ENCODE measurements around the gene E2F4. TPM values are rescaled to one million over a fixed set of nuclear protein-coding genes. Genes with fewer than 3 reads are reported as not detected.

E2F4 gene
- total RNA-seq, 1 donor from 2014 or later: 32.4 TPM

GRCh38 chr16:67190041-67190440, 1.9 kb upstream of the E2F4 start, which contains the start of gene EXOC3L1:
EXOC3L1 (minus strand) TSS chr16:67190136; CDS start chr16:67189676, 460 bp downstream.
- no peak within 1 kb of the TSS for H3K27ac ChIP-seq (ENCODE audit: low read depth, low read length)

GRCh38 chr16:67190448-67191399, 1.2 kb upstream of the E2F4 start:
- Histone ChIP-seq H3K9ac (ENCODE audit: low read depth in 1 of 3, low read length in 3 of 3) (no peak overlapping the region), H3K4me3 (ENCODE audit: low read length in 3 of 3) (no peak overlapping the region), H3K27ac (ENCODE audit: low read depth, low read length) (no peak overlapping the region), H3K9me3 (ENCODE audit: control insufficient read depth in 3 of 3, low read length in 3 of 3) (no peaks in the 10 kb centered on the region), H3K27me3 (ENCODE audit: control insufficient read depth in 3 of 3, insufficient read depth in 3 of 3, low read length in 3 of 3) (no peaks in the 10 kb centered on the region), H3K36me3 (ENCODE audit: control insufficient read depth in 3 of 3, insufficient read depth in 3 of 3, low read length in 3 of 3) (peaks cover 15 to 24% (median 21%) of the 10 kb centered on the region in 3 donors), H3K4me1 (ENCODE audit: control insufficient read depth in 3 of 3, insufficient read depth in 3 of 3, low read length in 3 of 3) (peaks cover 26 to 31% (median 27%) of the 10 kb centered on the region in 3 donors)

More at GRCh38 chr16:67190041-67190440, 1.9 kb upstream of the E2F4 start, which contains the start of gene EXOC3L1:
- Histone ChIP-seq H3K4me3 (ENCODE audit: low read length in 3 of 3) (peak within 1 kb of the TSS in 1 of 3 donors; percentile 22), H3K27me3 (ENCODE audit: control insufficient read depth in 3 of 3, insufficient read depth in 3 of 3, low read length in 3 of 3) (no peaks in the 10 kb centered on the region), H3K4me1 (ENCODE audit: control insufficient read depth in 3 of 3, insufficient read depth in 3 of 3, low read length in 3 of 3) (peaks cover 32 to 37% (median 33%) of the 10 kb centered on the region in 3 donors), H3K36me3 (ENCODE audit: control insufficient read depth in 3 of 3, insufficient read depth in 3 of 3, low read length in 3 of 3) (peaks cover 8 to 17% (median 14%) of the 10 kb centered on the region in 3 donors), H3K9ac (ENCODE audit: low read depth in 1 of 3, low read length in 3 of 3) (no peak within 1 kb of the TSS), H3K9me3 (ENCODE audit: control insufficient read depth in 3 of 3, low read length in 3 of 3) (no peaks in the 10 kb centered on the region)

GRCh38 chr16:67191411-67191994, 452 bp upstream of the E2F4 start:
- peaks cover 25 to 26% (median 25%) of the 10 kb centered on the region in 3 donors for H3K4me1 ChIP-seq (ENCODE audit: control insufficient read depth in 3 of 3, insufficient read depth in 3 of 3, low read length in 3 of 3)
- peak overlapping the region; percentile 61 to 95 (median 63) for H3K4me3 ChIP-seq (ENCODE audit: low read length in 3 of 3)
- peaks cover 22 to 32% (median 28%) of the 10 kb centered on the region in 3 donors for H3K36me3 ChIP-seq (ENCODE audit: control insufficient read depth in 3 of 3, insufficient read depth in 3 of 3, low read length in 3 of 3)
- no peaks in the 10 kb centered on the region for H3K9me3 ChIP-seq (ENCODE audit: control insufficient read depth in 3 of 3, low read length in 3 of 3)
- no peaks in the 10 kb centered on the region for H3K27me3 ChIP-seq (ENCODE audit: control insufficient read depth in 3 of 3, insufficient read depth in 3 of 3, low read length in 3 of 3)
- no peak overlapping the region for H3K9ac ChIP-seq (ENCODE audit: low read depth in 1 of 3, low read length in 3 of 3)
- no peak overlapping the region for H3K27ac ChIP-seq (ENCODE audit: low read depth, low read length)

- peaks cover 27 to 34% (median 32%) of the 10 kb centered on the region in 3 donors for H3K4me1 ChIP-seq (ENCODE audit: control insufficient read depth in 3 of 3, insufficient read depth in 3 of 3, low read length in 3 of 3)
- no peaks in the 10 kb centered on the region for H3K27me3 ChIP-seq (ENCODE audit: control insufficient read depth in 3 of 3, insufficient read depth in 3 of 3, low read length in 3 of 3)
- H3K36me3 ChIP-seq (ENCODE audit: control insufficient read depth in 3 of 3, insufficient read depth in 3 of 3, low read length in 3 of 3): peaks cover 36 to 45% (median 42%) of the 10 kb centered on the region in 3 donors
- no peak overlapping the region for H3K27ac ChIP-seq (ENCODE audit: low read depth, low read length)
- H3K9me3 ChIP-seq (ENCODE audit: control insufficient read depth in 3 of 3, low read length in 3 of 3): no peaks in the 10 kb centered on the region
- H3K4me3 ChIP-seq (ENCODE audit: low read length in 3 of 3): peak overlapping the region; percentile 95 to 97 (median 97)
- peak overlapping the region; percentile 94 to 95 (median 95) for H3K9ac ChIP-seq (ENCODE audit: low read depth in 1 of 3, low read length in 3 of 3)
Observed at GRCh38 chr16:67192781-67193361, 916 bp downstream of the E2F4 start.

GRCh38 chr16:67193536-67193935, 1.6 kb downstream of the E2F4 start:
- no peaks in the 10 kb centered on the region for H3K27me3 ChIP-seq (ENCODE audit: control insufficient read depth in 3 of 3, insufficient read depth in 3 of 3, low read length in 3 of 3)
- H3K36me3 ChIP-seq (ENCODE audit: control insufficient read depth in 3 of 3, insufficient read depth in 3 of 3, low read length in 3 of 3): peaks cover 43 to 48% (median 47%) of the 10 kb centered on the region in 3 donors
- peak overlapping the region; percentile 94 to 95 (median 95) for H3K9ac ChIP-seq (ENCODE audit: low read depth in 1 of 3, low read length in 3 of 3)
- H3K9me3 ChIP-seq (ENCODE audit: control insufficient read depth in 3 of 3, low read length in 3 of 3): no peaks in the 10 kb centered on the region
- peaks cover 33 to 41% (median 34%) of the 10 kb centered on the region in 3 donors for H3K4me1 ChIP-seq (ENCODE audit: control insufficient read depth in 3 of 3, insufficient read depth in 3 of 3, low read length in 3 of 3)
- H3K4me3 ChIP-seq (ENCODE audit: low read length in 3 of 3): peak overlapping the region in 2 of 3 donors; percentile 97
- H3K27ac ChIP-seq (ENCODE audit: low read depth, low read length): no peak overlapping the region

GRCh38 chr16:67194260-67194659, 2.3 kb downstream of the E2F4 start:
- H3K27me3 ChIP-seq (ENCODE audit: control insufficient read depth in 3 of 3, insufficient read depth in 3 of 3, low read length in 3 of 3): no peaks in the 10 kb centered on the region
- no peaks in the 10 kb centered on the region for H3K9me3 ChIP-seq (ENCODE audit: control insufficient read depth in 3 of 3, low read length in 3 of 3)
- H3K4me1 ChIP-seq (ENCODE audit: control insufficient read depth in 3 of 3, insufficient read depth in 3 of 3, low read length in 3 of 3): peaks cover 34 to 41% (median 35%) of the 10 kb centered on the region in 3 donors
- H3K27ac ChIP-seq (ENCODE audit: low read depth, low read length): no peak overlapping the region
- peaks cover 44 to 48% (median 47%) of the 10 kb centered on the region in 3 donors for H3K36me3 ChIP-seq (ENCODE audit: control insufficient read depth in 3 of 3, insufficient read depth in 3 of 3, low read length in 3 of 3)
- H3K9ac ChIP-seq (ENCODE audit: low read depth in 1 of 3, low read length in 3 of 3): peak overlapping the region in 1 of 3 donors; percentile 94
- no peak overlapping the region for H3K4me3 ChIP-seq (ENCODE audit: low read length in 3 of 3)

- H3K4me3 ChIP-seq (ENCODE audit: low read length in 3 of 3): no peak overlapping the region
- H3K9me3 ChIP-seq (ENCODE audit: control insufficient read depth in 3 of 3, low read length in 3 of 3): no peaks in the 10 kb centered on the region
- peaks cover 34 to 41% (median 35%) of the 10 kb centered on the region in 3 donors for H3K4me1 ChIP-seq (ENCODE audit: control insufficient read depth in 3 of 3, insufficient read depth in 3 of 3, low read length in 3 of 3)
- H3K27ac ChIP-seq (ENCODE audit: low read depth, low read length): no peak overlapping the region
- H3K27me3 ChIP-seq (ENCODE audit: control insufficient read depth in 3 of 3, insufficient read depth in 3 of 3, low read length in 3 of 3): no peaks in the 10 kb centered on the region
- no peak overlapping the region for H3K9ac ChIP-seq (ENCODE audit: low read depth in 1 of 3, low read length in 3 of 3)
- H3K36me3 ChIP-seq (ENCODE audit: control insufficient read depth in 3 of 3, insufficient read depth in 3 of 3, low read length in 3 of 3): peaks cover 44 to 48% (median 47%) of the 10 kb centered on the region in 3 donors
Observed at GRCh38 chr16:67195676-67196075, 3.7 kb downstream of the E2F4 start.

GRCh38 chr16:67196881-67197280, 4.9 kb downstream of the E2F4 start:
- H3K9ac ChIP-seq (ENCODE audit: low read depth in 1 of 3, low read length in 3 of 3): peak overlapping the region in 1 of 3 donors; percentile 45
- peaks cover 49 to 52% (median 51%) of the 10 kb centered on the region in 3 donors for H3K36me3 ChIP-seq (ENCODE audit: control insufficient read depth in 3 of 3, insufficient read depth in 3 of 3, low read length in 3 of 3)

GRCh38 chr16:67197704-67198103, 5.7 kb downstream of the E2F4 start:
- peaks cover 49 to 56% (median 52%) of the 10 kb centered on the region in 3 donors for H3K36me3 ChIP-seq (ENCODE audit: control insufficient read depth in 3 of 3, insufficient read depth in 3 of 3, low read length in 3 of 3)
- H3K9ac ChIP-seq (ENCODE audit: low read depth in 1 of 3, low read length in 3 of 3): peak overlapping the region in 1 of 3 donors; percentile 8
- H3K4me1 ChIP-seq (ENCODE audit: control insufficient read depth in 3 of 3, insufficient read depth in 3 of 3, low read length in 3 of 3): peaks cover 24 to 29% (median 24%) of the 10 kb centered on the region in 3 donors
- H3K27ac ChIP-seq (ENCODE audit: low read depth, low read length): no peak overlapping the region
- H3K4me3 ChIP-seq (ENCODE audit: low read length in 3 of 3): no peak overlapping the region
- no peaks in the 10 kb centered on the region for H3K27me3 ChIP-seq (ENCODE audit: control insufficient read depth in 3 of 3, insufficient read depth in 3 of 3, low read length in 3 of 3)
- H3K9me3 ChIP-seq (ENCODE audit: control insufficient read depth in 3 of 3, low read length in 3 of 3): no peaks in the 10 kb centered on the region

More at GRCh38 chr16:67196881-67197280, 4.9 kb downstream of the E2F4 start:
- Histone ChIP-seq H3K27ac (ENCODE audit: low read depth, low read length) (no peak overlapping the region), H3K4me3 (ENCODE audit: low read length in 3 of 3) (no peak overlapping the region), H3K4me1 (ENCODE audit: control insufficient read depth in 3 of 3, insufficient read depth in 3 of 3, low read length in 3 of 3) (peaks cover 27 to 34% (median 29%) of the 10 kb centered on the region in 3 donors), H3K27me3 (ENCODE audit: control insufficient read depth in 3 of 3, insufficient read depth in 3 of 3, low read length in 3 of 3) (no peaks in the 10 kb centered on the region), H3K9me3 (ENCODE audit: control insufficient read depth in 3 of 3, low read length in 3 of 3) (no peaks in the 10 kb centered on the region)

Measured in skeletal muscle tissue (tissue), 4 donors.